Esophagus muscularis mucosa (tissue), 4 donors: ENCODE results near the gene JDP2.
"Not testable (repeated sequence)": the region's sequence is repeated elsewhere in the genome, so short reads cannot be mapped to it uniquely, and the experiment has no call there.

Experiments used
- EP300 ChIP-seq: sonication (generic); formaldehyde crosslinking; IDR thresholded peaks from one replicate; pipeline ENCODE4 v1.6.1; 2017; ENCODE audit warnings: antibody characterized with exemption
- POLR2A ChIP-seq: fragments of 450-650 bp; IDR thresholded peaks from one replicate; pipeline ENCODE4 v1.6.1; 2017; ENCODE audit warnings: antibody characterized with exemption, moderate library complexity, mild to moderate bottlenecking, low read depth
- POLR2AphosphoS5 ChIP-seq, 2 donors: sonication (generic); formaldehyde crosslinking; IDR thresholded peaks; one replicate each; pipeline ENCODE4 v1.6.1; 2017; ENCODE audit warnings: antibody characterized with exemption in 2 of 2
- TF ChIP-seq, protein P1 (sequence below), 3 experiments: fragments of 200-600 bp in 2 of 3; fragments of 450-650 bp in 1 of 3; sonication (generic) in 2 of 3; IDR thresholded peaks; one replicate each; pipeline ENCODE4 v1.5.1; 2017 to 2019; ENCODE audit warnings: antibody characterized with exemption in 3 of 3, mild to moderate bottlenecking in 2 of 3, moderate library complexity in 1 of 3

- TF ChIP-seq, protein P1, sequence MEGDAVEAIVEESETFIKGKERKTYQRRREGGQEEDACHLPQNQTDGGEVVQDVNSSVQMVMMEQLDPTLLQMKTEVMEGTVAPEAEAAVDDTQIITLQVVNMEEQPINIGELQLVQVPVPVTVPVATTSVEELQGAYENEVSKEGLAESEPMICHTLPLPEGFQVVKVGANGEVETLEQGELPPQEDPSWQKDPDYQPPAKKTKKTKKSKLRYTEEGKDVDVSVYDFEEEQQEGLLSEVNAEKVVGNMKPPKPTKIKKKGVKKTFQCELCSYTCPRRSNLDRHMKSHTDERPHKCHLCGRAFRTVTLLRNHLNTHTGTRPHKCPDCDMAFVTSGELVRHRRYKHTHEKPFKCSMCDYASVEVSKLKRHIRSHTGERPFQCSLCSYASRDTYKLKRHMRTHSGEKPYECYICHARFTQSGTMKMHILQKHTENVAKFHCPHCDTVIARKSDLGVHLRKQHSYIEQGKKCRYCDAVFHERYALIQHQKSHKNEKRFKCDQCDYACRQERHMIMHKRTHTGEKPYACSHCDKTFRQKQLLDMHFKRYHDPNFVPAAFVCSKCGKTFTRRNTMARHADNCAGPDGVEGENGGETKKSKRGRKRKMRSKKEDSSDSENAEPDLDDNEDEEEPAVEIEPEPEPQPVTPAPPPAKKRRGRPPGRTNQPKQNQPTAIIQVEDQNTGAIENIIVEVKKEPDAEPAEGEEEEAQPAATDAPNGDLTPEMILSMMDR (IDR thresholded peaks at IDR 0.05): not testable (repeated sequence)
- not testable (repeated sequence) for TF ChIP-seq POLR2A; POLR2AphosphoS5 (IDR thresholded peaks at IDR 0.05); EP300
These were observed 44.6 kb upstream of the JDP2 start for GRCh38 chr14:75383219-75383618.
